AG04450 (cell line): Measurements from ENCODE around the gene FYCO1. TPM values are rescaled to one million over a fixed set of nuclear protein-coding genes. Genes with fewer than 3 reads are reported as not detected.

Source experiments
- CTCF ChIA-PET: fragments of 300-600, 350-600 bp; formaldehyde crosslinking; extraction: SDS; loops from one replicate; lab custom pipeline; 2022; ENCODE audit warnings: antibody characterized with exemption, inconsistent platforms; lab: Charles Lee
- POLR2A ChIA-PET: fragments of 350-600 bp; formaldehyde crosslinking; extraction: SDS; loops from one replicate; lab custom pipeline; 2021; ENCODE audit warnings: antibody characterized with exemption, inconsistent platforms; lab: Yijun Ruan, JAX
- DNase-seq: peaks from one replicate; pipeline ENCODE4 v3.0.0-alpha.2; 2011; ENCODE audit warnings: low read depth, low spot score
- H3K27ac ChIP-seq: one replicate; pipeline ENCODE4 v1.5.1; 2012; ENCODE audit warnings: low read depth, low read length, control low read depth
- H3K27me3 ChIP-seq: one replicate; pipeline ENCODE4 v1.6.0; 2012; ENCODE audit warnings: low read length; ENCODE audit not compliant: control insufficient read depth, insufficient read depth
- H3K4me3 ChIP-seq: 2 replicates; pipeline ENCODE4 v1.5.1; 2011; ENCODE audit warnings: mild to moderate bottlenecking, low read depth, low read length, control low read depth
- H3K9me3 ChIP-seq: 2 replicates; pipeline ENCODE4 v1.5.1; 2012; ENCODE audit warnings: low read length; ENCODE audit not compliant: control insufficient read depth, insufficient read depth
- CTCF ChIP-seq: IDR thresholded peaks from 2 replicates; pipeline ENCODE4 v1.5.1; 2011; ENCODE audit warnings: low read depth, low read length, control low read depth, inconsistent platforms
- polyA plus RNA-seq: library from polyadenylated mRNA; depleted of rRNA; stranded (reverse); fragments of >200 nt; gene quantifications from 2 replicates; pipeline ENCODE4 v1.2.3, GENCODE V29; 2011

Gene FYCO1
- polyA plus RNA-seq, 1 experiment = 14.3 TPM

GRCh38 chr3:46031269-46031668 lies 35.6 kb upstream of the FYCO1 start:
- no peak for DNase-seq
- POLR2A ChIA-PET = no interaction called here
- Histone ChIP-seq H3K27ac (no peak overlapping the region), H3K27me3 (peaks cover 6% of the 10 kb centered on the region), H3K4me3 (no peak overlapping the region), H3K9me3 (peaks cover 11% of the 10 kb centered on the region)
- no peak for TF ChIP-seq CTCF
- CTCF ChIA-PET = interaction anchor here (2.3 kb wide), 1 partner anchor 48 kb away, joined by 8 read pairs; no protein-coding TSS in a partner anchor

- ChIA-PET CTCF (interaction anchor here (2.3 kb wide), 1 partner anchor 48 kb away, joined by 8 read pairs; no protein-coding TSS in a partner anchor), POLR2A (no interaction called here)
- peaks cover 6% of the 10 kb centered on the region for H3K27me3 ChIP-seq
- peaks cover 11% of the 10 kb centered on the region for H3K9me3 ChIP-seq
- no peak for TF ChIP-seq CTCF
- H3K4me3 ChIP-seq = no peak overlapping the region
- H3K27ac ChIP-seq = no peak overlapping the region
- no peak for DNase-seq
Observed at GRCh38 chr3:46030626-46031025, 35.0 kb upstream of the FYCO1 start.

- CTCF ChIA-PET = interaction anchor here (0.6 to 2.3 kb wide), 2 partner anchors 33 to 49 kb away, joined by 3 to 8 read pairs; no protein-coding TSS in a partner anchor
Observed at GRCh38 chr3:46029953-46030543, 34.4 kb upstream of the FYCO1 start.

GRCh38 chr3:46027736-46028397 lies 32.2 kb upstream of the FYCO1 start:
- Histone ChIP-seq H3K27ac (no peak overlapping the region), H3K4me3 (no peak overlapping the region), H3K27me3 (peaks cover 12% of the 10 kb centered on the region), H3K9me3 (peaks cover 11% of the 10 kb centered on the region)
- POLR2A ChIA-PET = no interaction called here
- TF ChIP-seq CTCF = no peak
- CTCF ChIA-PET = interaction anchor here (0.5 to 2.6 kb wide), 4 partner anchors 51 to 246 kb away, joined by 3 to 9 read pairs (median 6); no protein-coding TSS in a partner anchor
- DNase-seq = no peak

More at GRCh38 chr3:46029953-46030543, 34.4 kb upstream of the FYCO1 start:
- no peak for TF ChIP-seq CTCF
- H3K27ac ChIP-seq = no peak overlapping the region
- H3K9me3 ChIP-seq = peaks cover 11% of the 10 kb centered on the region
- DNase-seq = no peak
- POLR2A ChIA-PET = no interaction called here
- H3K4me3 ChIP-seq = no peak overlapping the region
- peaks cover 6% of the 10 kb centered on the region for H3K27me3 ChIP-seq
